K562 (cell line): ENCODE results near the gene GINS2.

Experiments used
- EZH2 ChIP-seq: IDR thresholded peaks from 2 replicates; pipeline ENCODE4 v1.6.1; 2012; ENCODE audit warnings: low read depth, mild to moderate bottlenecking, inconsistent platforms, low read length, borderline replicate concordance
- GABPA ChIP-seq: fragments of 200-800 bp; sonication (Bioruptor generic); conservative IDR thresholded peaks from 2 replicates; pipeline ENCODE4 v1.6.1; 2016; ENCODE audit warnings: low read depth, missing genetic modification characterization, missing compliant biosample characterization
- POLR2A ChIP-seq: fragments of 450-650 bp; conservative IDR thresholded peaks from 2 replicates; pipeline ENCODE4 v1.6.1; 2016

DNA sequence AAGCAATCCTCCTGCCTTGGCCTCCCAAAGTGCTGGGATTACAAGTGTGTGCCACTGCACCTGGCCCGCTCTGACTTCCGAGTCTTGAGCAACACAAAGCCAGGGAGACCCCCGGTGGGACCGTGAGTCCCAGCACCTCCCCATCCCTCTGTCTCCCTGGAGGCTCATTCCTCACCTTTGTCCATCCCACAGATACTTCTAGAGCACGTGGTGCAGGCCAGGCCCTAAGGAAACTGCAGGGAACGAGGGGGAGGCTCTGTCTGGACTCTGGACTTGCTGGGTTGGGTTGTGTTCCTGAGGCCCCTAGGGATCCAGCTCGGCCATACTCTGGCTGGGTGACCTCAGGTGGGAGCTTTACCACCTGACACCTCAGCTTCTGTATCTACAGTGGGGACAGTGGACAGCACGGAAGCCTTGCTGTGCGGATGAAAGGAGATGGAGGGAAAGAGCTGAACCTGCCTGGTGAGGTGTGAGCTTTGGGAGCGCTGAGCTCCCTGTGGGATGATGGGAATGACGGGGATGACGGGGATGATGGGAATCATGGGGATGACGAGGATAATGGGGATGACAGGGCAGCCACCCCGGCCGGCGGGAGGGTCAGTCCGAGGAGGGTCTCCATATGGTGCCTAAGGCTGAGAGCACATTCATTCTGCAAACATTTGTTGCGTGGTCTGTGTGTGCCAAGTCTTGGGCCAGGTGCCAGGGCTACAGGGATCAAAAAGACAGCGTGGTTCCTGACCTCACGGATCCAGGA lies 35.5 kb upstream of the GINS2 start:
- no peak for TF ChIP-seq POLR2A
- no peak for TF ChIP-seq EZH2
- no peak for TF ChIP-seq GABPA (tag)
